SK-N-MC (cell line): ENCODE data around the gene KRT35.

ENCODE experiments used
- EZH2 ChIP-seq: fragments of 200-600 bp; sonication (generic); IDR thresholded peaks from one replicate; pipeline ENCODE4 v1.6.1; 2017; ENCODE audit warnings: antibody characterized with exemption
- FOXP2 ChIP-seq: optimal IDR thresholded peaks from 2 replicates; pipeline ENCODE3; 2011; ENCODE audit warnings: mild to moderate bottlenecking, moderate library complexity; ENCODE audit not compliant: insufficient read depth; ENCODE audit errors: extremely low read length, control extremely low read depth
- POLR2AphosphoS5 ChIP-seq: IDR thresholded peaks from 2 replicates; pipeline ENCODE4 v1.6.1; 2012; ENCODE audit warnings: mild to moderate bottlenecking, low read depth, low read length, borderline replicate concordance

DNA sequence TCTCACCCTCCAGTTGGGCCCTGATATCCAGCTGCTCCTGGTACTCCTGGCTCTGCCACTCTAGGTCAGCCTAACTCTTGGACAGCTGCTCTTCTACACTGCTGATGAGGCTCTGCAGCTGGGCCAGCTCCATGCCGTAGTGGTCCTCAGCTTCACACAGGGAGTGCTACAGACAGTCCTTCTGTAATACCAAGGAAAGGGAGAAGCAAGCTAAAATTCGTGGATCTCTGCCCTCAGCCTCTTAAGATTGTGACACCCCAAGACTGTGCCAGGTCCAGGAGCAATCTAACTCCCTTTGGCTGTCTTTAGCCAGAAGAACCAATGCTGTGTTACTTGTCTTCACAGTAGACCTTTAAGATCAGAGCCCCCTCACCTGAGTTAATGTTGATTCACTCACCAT lies 32.4 kb downstream of the KRT35 start:
- no peak for TF ChIP-seq EZH2
- TF ChIP-seq POLR2AphosphoS5, result no peak
- TF ChIP-seq FOXP2, result no peak
